ES-I3 (cell line): Measurements from ENCODE around the gene RGS14.

Experiments
- H3K36me3 ChIP-seq: 2 replicates; pipeline ENCODE4 v1.6.1; 2013; ENCODE audit warnings: mild to moderate bottlenecking, low read length, control low read depth, moderate library complexity; ENCODE audit not compliant: insufficient read depth
- H3K4me1 ChIP-seq: 2 replicates; pipeline ENCODE4 v1.6.1; 2013; ENCODE audit warnings: mild to moderate bottlenecking, control low read depth, low read length; ENCODE audit not compliant: insufficient read depth
- H3K9ac ChIP-seq: 2 replicates; pipeline ENCODE4 v1.6.1; 2013; ENCODE audit warnings: low read depth, mild to moderate bottlenecking, low read length, moderate library complexity
- H3K9me3 ChIP-seq: 2 replicates; pipeline ENCODE4 v1.6.1; 2013; ENCODE audit warnings: mild to moderate bottlenecking, low read length, moderate library complexity; ENCODE audit not compliant: control insufficient read depth, insufficient read depth

Gene RGS14

DNA sequence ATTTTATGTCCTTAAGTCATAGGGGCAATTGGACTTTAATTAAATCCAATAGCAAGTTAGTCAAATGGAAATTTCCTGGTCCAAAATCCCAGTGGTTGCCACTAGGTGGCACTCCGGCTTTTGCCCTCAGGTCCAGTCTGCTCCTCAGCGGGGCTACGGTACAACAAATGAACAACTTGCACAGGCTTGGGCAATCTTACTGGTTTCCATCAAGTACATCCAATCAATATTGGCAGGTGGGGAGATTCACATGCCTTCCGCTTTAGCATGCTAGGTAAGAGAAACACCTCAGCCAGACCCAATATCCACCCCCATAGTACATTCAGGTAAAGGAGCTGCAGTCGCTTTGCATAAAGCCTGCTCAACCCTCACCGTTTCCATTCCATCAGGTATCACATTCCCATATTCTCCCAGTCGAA is 39.8 kb upstream of the RGS14 start:
- Histone ChIP-seq H3K4me1 (peaks cover 4% of the 10 kb centered on the region), H3K9ac (no peak overlapping the region), H3K36me3 (no peaks in the 10 kb centered on the region), H3K9me3 (no peaks in the 10 kb centered on the region)

DNA sequence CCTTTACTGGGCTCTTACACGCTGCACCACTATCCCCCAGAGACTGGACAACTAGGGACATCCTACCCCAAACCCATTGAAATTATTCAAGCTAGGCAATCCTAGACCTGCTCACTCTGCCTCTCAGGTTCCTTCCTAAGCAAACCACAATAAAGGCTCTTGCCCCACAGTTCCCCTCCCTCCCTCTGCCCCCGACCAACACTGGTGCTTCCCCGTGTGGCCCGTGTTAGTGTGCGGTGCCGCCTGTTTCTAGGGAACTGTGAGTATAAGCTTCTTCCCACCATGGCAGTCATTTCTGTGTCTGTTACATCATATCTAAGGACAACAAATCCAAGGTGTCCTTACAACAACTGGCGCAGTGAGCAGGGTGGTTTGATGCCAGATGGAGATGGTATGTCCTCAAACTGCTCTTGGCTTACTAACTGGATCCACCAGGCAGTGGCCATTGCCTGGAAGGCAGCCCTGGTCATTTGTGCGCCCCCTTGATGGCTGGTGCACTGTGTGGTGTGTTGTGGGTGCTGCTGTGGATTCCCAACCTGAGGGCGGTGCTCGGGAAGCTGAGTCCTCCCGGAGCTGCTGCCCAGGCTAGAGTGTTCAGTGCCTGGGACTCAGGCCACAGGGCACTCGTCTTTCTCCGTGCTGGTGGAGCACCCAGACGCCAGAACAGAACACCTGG is 37.7 kb upstream of the RGS14 start:
- H3K9me3 ChIP-seq, result no peaks in the 10 kb centered on the region
- no peaks in the 10 kb centered on the region for H3K36me3 ChIP-seq
- H3K9ac ChIP-seq, result no peak overlapping the region
- peaks cover 8% of the 10 kb centered on the region for H3K4me1 ChIP-seq

DNA sequence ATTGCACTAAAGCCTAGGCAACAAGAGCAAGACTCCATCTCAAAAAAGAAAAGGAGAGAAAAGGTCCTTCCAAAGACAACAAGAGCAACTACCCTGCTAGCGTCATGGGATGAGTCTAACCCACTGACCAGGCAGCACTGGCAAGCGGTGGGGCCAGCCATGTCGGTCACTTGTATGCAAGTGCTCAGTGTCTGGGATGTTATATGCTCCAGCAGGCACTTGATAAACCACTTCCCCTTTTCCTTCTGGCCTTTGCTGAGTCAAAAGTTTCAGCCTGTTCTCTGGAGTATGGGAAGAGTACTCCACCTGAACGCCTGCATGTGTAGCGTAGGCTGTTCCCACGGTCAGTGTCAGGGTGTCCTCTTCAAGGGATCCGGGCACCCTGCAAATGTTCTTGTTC is 36.8 kb upstream of the RGS14 start:
- Histone ChIP-seq H3K9ac (no peak overlapping the region), H3K4me1 (peaks cover 16% of the 10 kb centered on the region), H3K9me3 (no peaks in the 10 kb centered on the region), H3K36me3 (no peaks in the 10 kb centered on the region)

DNA sequence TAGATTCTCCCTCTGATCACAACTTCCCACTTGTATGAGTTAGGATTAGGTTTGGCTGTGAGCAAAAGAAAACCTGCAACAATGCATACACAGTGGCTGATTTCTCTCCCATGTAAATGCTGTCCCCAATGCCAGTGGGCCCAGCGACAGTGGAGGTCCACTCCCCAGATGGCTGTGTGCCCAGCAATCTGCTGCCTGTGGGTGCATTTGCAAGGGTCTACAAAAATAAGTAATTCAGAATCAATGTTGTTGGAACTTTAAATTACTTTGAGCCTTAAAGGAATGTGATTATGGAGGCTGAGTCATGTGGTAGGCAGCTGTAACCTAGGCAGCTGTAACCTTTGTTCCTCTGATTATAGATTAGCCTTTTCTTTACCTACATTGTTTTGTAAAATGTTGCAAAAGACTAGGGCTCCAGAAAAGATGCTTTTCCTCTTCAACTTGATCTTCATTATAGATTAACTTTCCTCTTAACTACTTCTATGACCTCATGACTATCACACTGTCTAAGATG is 31.8 kb upstream of the RGS14 start:
- Histone ChIP-seq H3K4me1 (peaks cover 24% of the 10 kb centered on the region), H3K36me3 (no peaks in the 10 kb centered on the region; the same call in 1 of the 2 replicates), H3K9me3 (no peaks in the 10 kb centered on the region), H3K9ac (no peak overlapping the region)

DNA sequence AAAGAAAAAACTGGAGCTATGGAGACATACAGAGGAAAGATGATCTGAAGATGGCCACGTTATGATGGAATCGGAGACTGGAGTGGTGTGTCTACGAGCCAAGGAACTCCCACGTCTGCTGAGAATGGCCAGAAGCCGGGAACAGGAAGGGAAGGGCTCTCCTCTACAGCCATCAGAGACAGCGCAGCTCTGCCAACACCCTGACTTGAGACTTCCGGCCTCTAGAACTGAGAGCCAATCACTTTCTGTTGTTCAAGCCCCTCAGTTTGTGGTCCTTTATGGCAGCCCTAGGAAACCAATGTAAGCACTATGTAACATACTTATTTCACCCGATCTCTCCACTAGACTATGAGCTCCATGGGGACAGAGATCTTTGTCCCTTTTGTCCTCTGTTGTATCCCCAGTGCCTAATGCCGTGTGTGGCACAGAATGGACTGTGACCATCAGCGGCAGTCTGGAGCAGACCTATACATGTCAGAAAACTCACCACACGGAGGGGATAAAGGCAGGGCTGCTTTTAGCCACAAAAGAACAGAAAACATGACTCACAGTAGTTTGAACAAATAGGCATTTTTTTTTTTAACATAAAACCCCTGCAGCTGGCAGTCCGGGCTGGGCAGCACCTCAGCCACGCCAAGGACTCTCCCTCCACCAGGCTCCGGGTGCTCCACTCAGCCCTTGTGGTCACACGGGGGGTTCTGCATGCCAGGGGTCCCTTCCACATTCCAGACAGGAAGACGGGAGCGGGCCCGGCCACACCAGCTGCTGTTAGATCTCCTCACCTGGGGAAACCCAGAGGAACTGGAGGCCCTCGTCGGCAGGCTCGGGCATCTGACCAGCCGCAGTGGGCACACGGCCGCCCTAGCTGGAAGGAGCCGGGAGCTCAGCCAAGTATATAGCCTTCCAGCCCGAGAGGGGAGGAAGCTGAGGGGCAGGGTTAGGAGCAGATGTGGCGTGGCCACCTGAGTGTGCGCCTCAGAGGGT is 29.9 kb upstream of the RGS14 start:
- Histone ChIP-seq H3K9me3 (no peaks in the 10 kb centered on the region), H3K9ac (no peak overlapping the region), H3K36me3 (no peaks in the 10 kb centered on the region; the same call in 1 of the 2 replicates), H3K4me1 (peaks cover 24% of the 10 kb centered on the region)

DNA sequence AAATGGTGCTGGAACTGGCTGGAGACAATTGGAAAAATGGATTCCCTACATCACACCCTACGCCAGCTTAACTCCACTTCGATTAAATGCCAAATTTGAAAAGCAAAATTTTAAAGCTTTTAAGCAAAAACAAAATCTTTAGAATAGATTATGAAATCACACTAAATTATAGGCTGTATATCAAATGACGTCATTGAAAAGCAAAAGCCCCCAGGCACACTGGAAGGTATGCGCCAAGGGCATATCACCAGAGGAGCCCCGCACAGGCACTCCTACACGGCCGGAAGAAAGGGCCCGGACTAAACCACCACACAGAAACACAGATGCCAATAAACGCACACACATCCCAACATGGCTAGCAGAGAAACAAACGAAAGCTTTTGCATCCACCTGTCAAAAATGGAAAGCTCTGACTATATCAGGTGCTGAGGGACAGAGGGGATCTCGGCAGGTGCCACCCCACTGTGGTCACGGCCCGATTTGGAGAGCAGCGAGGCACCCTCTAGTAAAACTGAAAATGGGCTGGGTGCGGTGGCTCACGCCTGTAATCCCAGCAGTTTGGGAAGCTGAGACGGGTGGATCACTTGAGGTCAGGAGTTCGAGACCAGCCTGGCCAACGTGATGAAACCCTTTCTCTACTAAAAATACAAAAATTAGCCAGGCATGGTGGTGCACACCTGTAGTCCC is 29.0 kb upstream of the RGS14 start:
- H3K36me3 ChIP-seq, result peaks cover 2% of the 10 kb centered on the region
- no peaks in the 10 kb centered on the region for H3K9me3 ChIP-seq
- no peak overlapping the region for H3K9ac ChIP-seq
- H3K4me1 ChIP-seq, result peaks cover 24% of the 10 kb centered on the region

DNA sequence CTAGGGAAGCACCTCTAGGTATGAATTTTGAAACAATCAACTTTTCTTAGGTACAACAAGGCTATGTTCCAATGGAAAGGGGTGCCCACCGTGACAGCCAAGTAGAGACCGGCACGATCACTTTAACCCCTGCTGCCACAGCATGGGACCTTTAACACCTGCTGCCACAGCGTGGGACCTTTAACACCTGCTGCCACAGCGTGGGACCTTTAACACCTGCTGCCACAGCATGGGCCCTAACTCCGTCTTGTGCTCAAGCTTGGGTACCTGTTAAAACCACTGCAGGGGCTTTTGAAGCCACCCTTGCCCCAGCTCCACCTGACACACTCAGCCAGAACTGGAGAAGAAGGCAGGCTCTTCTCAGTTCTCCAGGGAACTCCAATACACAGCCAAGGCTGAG is 27.8 kb upstream of the RGS14 start:
- Histone ChIP-seq H3K9ac (no peak overlapping the region), H3K4me1 (peaks cover 22% of the 10 kb centered on the region), H3K9me3 (no peaks in the 10 kb centered on the region), H3K36me3 (peaks cover 8% of the 10 kb centered on the region)

DNA sequence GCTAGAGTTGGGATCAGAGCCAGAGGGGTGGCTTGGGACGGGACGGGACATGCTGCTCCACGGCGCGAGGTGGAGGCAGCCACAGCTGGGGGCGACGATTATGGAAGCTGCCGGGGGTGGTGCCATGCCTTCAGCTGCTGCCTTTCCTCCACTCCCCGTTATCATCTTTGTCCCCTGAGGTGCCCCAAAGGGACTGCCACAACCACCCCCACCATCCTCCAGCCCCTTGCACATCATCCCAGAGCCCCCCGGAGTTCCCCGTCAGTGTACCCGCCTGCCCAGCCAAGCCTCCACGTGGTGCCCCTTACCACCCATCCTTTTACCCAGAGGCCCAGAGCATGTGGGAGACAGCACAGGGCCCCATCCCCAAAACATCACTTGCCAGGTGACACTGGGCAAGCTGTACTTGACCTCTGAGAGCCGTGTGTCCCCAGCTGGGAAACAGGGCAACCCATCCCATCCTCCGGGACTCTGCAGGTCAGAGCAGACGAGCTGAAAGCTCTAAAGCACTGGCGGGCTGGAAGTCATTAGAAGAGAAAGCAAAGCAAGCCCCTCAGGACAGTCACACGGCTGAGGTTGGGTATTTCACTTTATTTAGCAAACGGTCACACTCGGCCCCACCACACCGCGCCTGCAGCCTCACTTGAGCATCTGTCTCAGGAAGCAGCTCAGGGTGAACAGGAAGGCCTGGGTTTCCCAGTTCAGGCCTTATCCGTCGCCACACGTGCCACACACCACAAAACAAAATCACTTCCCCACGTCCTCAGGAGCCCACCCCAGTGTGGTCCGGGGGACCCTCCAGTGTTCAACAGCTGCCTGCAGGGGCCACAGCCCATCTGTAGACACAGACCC is 26.5 kb upstream of the RGS14 start:
- H3K9ac ChIP-seq, result no peak overlapping the region
- peaks cover 15% of the 10 kb centered on the region for H3K36me3 ChIP-seq
- H3K9me3 ChIP-seq, result no peaks in the 10 kb centered on the region
- H3K4me1 ChIP-seq, result peaks cover 10% of the 10 kb centered on the region

DNA sequence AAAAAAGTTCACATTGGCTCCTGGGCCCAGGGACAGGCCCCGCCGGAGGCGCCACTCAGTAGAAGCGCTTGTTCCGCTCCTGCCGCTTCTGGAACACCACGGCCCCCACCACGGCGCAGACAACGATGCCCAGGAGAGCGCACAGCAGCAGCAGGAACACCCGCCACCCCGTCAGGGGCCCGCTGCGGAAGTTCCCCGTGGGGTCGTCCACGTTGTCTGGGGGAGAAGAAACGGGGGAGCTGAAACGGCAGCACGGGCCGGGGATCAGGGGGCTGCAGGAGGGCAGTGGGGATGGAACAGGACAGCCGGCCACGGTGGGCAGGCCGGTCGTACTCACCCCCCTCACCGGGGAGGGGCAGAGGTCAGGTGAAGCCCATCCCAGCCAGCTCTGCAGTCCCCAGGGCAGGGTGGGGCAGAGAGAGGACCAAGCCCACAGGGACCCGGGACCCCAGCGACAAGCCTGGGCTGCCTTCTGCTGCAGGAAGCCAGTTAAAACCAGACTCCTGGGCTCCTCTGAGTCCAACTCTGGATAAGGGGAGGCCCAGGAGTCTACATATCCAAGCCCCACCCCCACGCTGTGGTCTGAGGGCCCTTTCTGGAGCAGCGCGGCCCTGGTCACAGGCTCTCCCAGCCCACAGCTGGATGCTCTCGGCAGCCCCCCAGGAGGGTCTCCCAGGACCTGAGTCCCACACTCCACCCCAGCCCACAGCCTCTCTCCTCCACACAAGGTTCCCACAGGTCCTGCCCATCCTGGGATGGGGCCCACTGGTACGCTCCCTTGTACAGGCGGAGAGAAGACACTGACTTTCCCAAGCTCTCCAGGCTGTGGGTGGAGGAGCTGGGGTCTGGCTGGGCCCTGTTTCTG is 25.5 kb upstream of the RGS14 start:
- Histone ChIP-seq H3K9me3 (no peaks in the 10 kb centered on the region), H3K36me3 (peaks cover 15% of the 10 kb centered on the region), H3K4me1 (peaks cover 11% of the 10 kb centered on the region), H3K9ac (no peak overlapping the region)

DNA sequence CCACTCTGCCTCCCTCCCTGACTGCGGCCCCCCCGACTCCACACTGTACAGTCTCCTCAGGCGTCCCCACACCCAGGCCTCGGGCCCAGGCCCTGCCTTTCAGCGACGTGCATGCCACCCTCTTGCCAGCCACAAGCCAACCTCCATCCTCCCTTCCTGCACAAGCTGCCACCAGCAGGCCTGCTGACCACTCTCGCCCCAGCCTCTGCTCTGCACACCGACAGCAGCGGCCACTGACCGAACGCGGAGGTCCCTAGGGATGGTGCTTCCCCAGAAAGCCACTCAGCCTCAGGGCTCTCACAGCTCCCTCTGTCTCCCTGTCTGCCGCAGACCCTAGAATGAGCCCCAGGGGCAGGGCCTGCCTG is 24.8 kb upstream of the RGS14 start:
- Histone ChIP-seq H3K4me1 (peaks cover 5% of the 10 kb centered on the region), H3K36me3 (peaks cover 15% of the 10 kb centered on the region), H3K9me3 (no peaks in the 10 kb centered on the region), H3K9ac (no peak overlapping the region)

DNA sequence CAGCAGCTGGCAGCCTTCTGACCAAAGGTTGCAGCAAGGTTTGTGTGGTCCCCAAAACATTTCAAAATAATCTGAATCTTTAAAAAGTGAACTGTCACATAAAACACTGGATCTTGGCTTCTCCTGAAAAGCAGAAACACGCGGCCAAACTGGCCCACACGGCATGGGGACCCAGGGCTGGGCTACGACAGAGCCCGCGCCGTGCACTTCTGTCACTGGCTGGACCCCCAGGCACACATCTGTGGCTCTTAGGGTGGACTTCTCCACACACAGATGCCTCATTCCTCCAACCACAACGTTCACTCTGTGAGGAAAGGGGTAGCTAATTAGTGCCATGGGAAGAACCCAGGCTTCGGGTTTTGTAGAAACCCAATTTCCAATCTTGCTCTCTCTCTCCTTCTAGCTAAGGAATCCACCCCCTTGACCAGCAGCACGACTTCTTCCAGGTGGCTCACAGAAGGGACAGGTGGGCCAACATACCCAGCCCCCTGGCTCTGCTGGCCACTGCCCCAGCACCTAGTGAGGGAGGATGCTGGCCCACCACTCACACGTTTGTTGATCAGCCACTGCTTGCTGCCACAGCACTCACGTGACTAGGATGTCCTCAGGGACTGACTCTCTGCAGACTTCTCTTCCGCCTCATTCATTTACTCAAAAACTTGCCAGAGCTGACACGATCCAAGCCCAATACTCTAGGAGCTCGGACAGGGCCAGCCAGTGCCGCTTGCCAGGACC is 24.1 kb upstream of the RGS14 start:
- Histone ChIP-seq H3K9me3 (no peaks in the 10 kb centered on the region), H3K9ac (no peak overlapping the region), H3K36me3 (peaks cover 15% of the 10 kb centered on the region), H3K4me1 (peaks cover 3% of the 10 kb centered on the region; the same call in 1 of the 2 replicates)

DNA sequence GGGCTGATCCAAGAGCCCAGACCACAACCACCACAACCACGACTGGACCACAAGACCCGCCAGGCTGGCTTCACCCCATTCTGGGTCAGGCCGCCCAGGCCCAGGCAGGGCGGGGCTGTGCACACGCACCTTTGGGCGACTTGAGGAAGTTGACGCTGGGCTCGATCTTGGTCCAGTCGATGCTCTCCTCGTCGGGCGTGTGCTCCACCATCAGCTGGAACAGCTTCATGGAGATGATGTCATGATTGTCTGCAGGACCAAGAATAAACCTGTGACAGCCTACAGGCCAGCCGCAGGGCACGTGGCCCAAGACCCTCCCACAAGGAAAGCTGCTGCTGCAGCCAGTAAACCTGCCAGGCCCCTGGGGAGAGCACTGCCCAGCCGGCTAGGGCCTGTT is 23.6 kb upstream of the RGS14 start:
- Histone ChIP-seq H3K4me1 (peaks cover 9% of the 10 kb centered on the region), H3K36me3 (peaks cover 15% of the 10 kb centered on the region), H3K9me3 (no peaks in the 10 kb centered on the region), H3K9ac (no peak overlapping the region)
